Fibroblast of villous mesenchyme (primary cell): Measurements from ENCODE around the gene MRPL54. TPM values are rescaled to one million over a fixed set of nuclear protein-coding genes. Genes with fewer than 3 reads are reported as not detected.
A peak's percentile ranks its signal among the peaks of the same experiment; 100 is the strongest.
"Not testable (repeated sequence)": the region's sequence is repeated elsewhere in the genome, so short reads cannot be mapped to it uniquely, and the experiment has no call there.

Experiments
- DNase-seq: peaks from one replicate; pipeline ENCODE4 v3.0.0-alpha.2; 2010; ENCODE audit warnings: low read depth
- H3K4me3 ChIP-seq: 2 replicates; pipeline ENCODE4 v1.5.1; 2011; ENCODE audit warnings: low read depth, mild to moderate bottlenecking, low read length
- total RNA-seq: library from RNA; depleted of rRNA; stranded (reverse); fragments of >200 nt; gene quantifications from 2 replicates; pipeline ENCODE4 v1.2.3, GENCODE V29; 2012
- TF ChIP-seq, protein P1 (sequence below): IDR thresholded peaks from 2 replicates; pipeline ENCODE4 v1.5.1; 2012; ENCODE audit warnings: low read depth, mild to moderate bottlenecking, low read length; ENCODE audit not compliant: insufficient read depth

MRPL54 gene
- total RNA-seq, 1 donor = 48.4 TPM

DNA sequence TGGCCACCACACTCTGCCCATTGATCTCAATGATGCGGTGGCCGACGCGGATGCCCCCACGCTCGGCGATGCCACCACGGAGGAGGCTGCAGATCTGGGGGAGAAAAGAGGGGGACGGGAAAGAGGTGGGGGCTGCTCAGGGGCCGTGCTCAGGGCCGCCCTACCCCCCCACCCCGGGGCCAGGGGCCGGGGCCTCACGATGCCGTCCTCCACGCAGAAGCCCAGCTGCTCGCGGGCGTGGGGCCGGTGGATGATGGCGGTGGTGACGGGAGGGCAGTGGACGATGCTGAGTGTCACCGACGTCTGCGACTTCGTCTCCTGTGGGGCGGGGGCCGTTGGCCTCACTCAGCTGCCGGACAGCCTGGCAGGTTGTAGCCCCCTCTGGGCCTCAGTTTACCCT is 11.2 kb upstream of the MRPL54 start:
- DNase-seq = no peak
- TF ChIP-seq, protein P1, sequence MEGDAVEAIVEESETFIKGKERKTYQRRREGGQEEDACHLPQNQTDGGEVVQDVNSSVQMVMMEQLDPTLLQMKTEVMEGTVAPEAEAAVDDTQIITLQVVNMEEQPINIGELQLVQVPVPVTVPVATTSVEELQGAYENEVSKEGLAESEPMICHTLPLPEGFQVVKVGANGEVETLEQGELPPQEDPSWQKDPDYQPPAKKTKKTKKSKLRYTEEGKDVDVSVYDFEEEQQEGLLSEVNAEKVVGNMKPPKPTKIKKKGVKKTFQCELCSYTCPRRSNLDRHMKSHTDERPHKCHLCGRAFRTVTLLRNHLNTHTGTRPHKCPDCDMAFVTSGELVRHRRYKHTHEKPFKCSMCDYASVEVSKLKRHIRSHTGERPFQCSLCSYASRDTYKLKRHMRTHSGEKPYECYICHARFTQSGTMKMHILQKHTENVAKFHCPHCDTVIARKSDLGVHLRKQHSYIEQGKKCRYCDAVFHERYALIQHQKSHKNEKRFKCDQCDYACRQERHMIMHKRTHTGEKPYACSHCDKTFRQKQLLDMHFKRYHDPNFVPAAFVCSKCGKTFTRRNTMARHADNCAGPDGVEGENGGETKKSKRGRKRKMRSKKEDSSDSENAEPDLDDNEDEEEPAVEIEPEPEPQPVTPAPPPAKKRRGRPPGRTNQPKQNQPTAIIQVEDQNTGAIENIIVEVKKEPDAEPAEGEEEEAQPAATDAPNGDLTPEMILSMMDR = no peak
- H3K4me3 ChIP-seq = no peak overlapping the region

DNA sequence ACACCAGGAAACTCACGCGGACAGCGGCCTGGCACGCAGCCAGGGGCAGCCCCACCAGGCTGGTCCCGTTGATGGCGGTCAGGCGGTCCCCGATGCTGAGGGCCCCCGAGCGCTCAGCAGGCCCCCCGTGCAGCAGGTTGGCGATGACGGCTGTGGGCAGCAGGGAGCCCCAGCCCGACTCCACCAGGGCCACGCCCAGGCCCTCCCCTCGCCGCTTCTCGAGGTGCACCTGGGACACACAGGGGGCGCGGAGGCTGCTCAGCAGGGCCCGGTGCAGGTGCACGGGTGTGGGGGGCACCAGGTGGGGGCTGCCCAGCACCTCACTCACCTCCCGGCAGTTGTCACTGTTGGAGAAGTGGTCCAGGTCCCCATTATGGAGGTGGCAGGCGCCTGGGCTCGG is 10.0 kb upstream of the MRPL54 start:
- TF ChIP-seq, protein P1 = no peak
- no peak overlapping the region for H3K4me3 ChIP-seq
- no peak for DNase-seq

DNA sequence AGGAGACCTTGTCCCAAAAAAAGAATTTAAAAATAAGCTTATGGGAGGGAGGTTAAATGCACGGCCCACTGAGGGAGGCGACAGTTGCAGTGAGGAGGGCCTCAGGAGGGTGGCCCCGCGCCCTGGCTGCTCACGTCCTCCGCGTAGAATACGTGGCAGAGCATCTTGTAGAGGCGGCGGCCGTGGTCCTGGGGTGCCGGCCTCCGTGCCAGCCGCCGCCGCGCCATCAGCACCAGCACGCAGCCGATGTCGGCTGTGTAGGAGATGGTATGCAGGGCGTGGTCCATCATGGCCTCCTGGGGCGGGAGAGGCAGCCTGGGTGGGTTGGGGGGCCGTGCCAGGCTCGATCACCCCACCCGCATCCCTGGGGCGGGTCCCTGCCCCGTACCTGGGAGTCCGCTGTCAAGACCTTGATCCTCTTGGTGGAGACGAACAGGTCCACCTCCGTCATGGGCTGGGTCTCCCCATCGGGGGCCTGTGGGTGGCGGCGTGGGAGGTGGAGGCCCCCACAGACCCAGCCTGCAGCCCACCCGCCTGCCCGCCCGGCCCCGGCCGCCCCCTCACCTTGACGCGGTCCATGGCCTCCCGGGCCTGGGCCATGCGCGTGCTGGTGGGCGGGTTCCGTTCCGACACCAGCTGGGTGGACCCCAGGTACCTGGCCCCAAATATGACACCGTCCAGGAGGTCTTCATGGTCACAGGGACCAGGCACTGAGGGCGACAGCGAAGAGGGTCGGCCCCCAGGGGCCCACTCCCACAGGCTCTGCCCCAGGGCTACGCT is 8.7 kb upstream of the MRPL54 start:
- no peak for DNase-seq
- no peak overlapping the region for H3K4me3 ChIP-seq
- TF ChIP-seq, protein P1 = no peak

DNA sequence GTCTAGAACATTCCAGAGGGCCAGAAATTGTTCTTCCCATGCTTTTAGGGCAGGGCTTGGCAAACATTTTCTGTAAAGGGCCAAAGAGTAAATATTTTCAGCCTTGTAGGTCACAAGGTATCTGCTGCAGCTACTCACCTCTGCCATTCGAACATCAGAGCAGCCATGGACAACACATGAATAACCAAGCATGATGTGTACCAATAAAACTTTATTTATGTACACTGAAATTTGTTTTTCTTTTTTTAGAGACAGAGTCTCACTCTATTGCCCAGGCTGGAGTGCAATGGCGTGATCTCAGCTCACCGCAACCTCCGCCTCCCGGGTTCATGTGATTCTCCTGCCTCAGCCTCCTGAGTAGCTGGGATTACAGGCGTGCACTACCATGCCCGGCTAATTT is 4.8 kb upstream of the MRPL54 start:
- DNase-seq, H3K4me3 ChIP-seq: not testable (repeated sequence)

DNA sequence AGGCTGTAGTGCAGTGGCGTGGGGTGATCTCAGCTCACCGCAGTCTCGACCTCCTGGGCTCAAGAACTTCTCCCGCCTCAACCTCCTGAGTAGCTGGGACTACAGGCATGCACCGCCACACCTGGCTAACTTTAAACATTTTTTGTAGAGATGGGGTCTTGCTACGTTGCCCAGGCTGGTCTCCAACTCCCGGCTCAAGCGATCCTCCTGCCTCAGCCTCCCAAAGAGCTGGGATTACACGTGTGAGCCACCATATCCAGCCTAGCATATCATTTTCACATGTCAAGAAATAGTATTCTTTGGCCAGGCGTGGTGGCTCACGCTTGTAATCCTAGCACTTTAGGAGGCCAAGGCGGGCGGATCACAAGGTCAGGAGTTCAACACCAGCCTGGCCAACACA is 4.2 kb upstream of the MRPL54 start:
- H3K4me3 ChIP-seq, DNase-seq: not testable (repeated sequence)

DNA sequence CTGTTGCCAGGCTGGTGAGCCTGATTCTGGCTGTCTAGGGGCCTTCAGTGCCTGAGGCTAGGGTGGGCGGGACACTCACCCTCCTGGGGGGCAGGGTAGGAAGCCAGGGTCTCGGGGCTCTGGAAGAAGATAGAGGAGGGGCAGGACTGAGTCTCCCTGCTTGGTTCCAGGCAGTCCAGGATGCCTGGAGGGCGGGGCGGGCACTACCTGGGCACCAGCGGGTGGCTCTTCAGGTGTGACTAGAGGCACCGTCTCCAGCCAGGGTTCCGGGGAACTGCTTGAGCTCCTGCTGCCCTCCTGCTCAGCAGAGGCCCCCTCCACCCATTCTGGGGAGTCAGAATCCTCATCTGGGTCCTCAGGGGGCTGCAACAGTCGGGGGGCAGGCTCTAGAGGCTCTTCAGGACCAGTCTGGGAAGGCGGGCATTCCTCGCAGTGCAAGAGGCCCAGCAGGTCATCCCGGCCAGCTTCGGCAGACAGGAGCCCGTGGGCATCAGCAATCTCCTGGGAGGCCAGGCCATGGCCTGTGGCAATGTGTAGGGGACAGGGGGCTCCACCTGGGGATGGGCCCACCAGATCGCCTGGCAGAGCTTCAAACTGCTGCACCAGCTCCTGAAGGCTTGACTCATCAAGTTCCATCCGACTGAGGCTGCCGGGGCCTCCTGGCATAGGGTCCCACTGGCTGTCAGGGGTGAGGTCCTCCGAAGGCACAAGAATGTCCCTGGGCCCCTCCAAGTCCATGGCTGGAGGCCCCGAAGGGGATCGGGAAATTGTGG is 2.8 kb upstream of the MRPL54 start:
- no peak overlapping the region for H3K4me3 ChIP-seq
- TF ChIP-seq, protein P1 = no peak
- DNase-seq = no peak

DNA sequence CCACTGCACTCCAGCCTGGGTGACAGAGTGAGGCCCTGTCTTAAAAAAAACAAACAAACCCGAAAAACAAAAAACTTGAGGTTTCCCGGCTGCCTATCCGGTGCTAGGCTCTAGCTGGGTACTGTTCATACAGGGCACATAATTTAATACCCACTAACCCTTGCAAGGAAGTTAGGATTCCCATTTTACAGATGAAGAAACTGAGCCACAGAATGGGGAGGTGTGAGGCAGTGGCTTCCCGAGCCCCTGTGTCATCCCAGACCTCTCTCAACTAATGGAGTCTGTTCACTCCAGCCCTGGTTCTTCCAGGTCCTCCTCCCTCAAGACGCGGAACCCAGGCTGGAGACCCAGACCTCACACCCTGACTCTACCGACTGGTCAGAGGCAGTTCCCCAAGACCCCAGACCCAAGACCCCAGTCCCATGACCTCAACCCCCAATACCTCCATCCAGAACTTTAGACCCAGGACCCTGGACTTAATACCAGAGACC is 1.6 kb upstream of the MRPL54 start:
- DNase-seq = peak; percentile 16
- TF ChIP-seq, protein P1 = no peak
- H3K4me3 ChIP-seq = peak overlapping the region; percentile 100
